Vagina (tissue), 2 donors: ENCODE measurements around the gene FAM181B. TPM values are rescaled to one million over a fixed set of nuclear protein-coding genes. Genes with fewer than 3 reads are reported as not detected.

Source experiments
- DNase-seq, 2 donors: peaks; one replicate each; pipeline ENCODE4 v3.0.0-alpha.2; 2017; ENCODE audit errors: extremely low spot score in 2 of 2
- H3K27ac ChIP-seq: fragments of 200-600 bp; sonication (generic); one replicate; pipeline ENCODE4 v1.5.1; 2019
- H3K27me3 ChIP-seq: fragments of 200-600 bp; sonication (generic); one replicate; pipeline ENCODE4 v1.5.1; 2019
- H3K36me3 ChIP-seq, 2 donors: fragments of 200-600 bp; sonication (generic); one replicate each; pipeline ENCODE4 v1.5.1; 2017 to 2019
- H3K4me1 ChIP-seq: fragments of 200-600 bp; sonication (generic); one replicate; pipeline ENCODE4 v1.5.1; 2019
- H3K4me3 ChIP-seq, 2 donors: fragments of 200-600 bp; sonication (generic); 1 replicate in 1 of 2; 2 replicates in 1 of 2; pipeline ENCODE4 v1.5.1; 2016 to 2019
- H3K9me3 ChIP-seq: fragments of 200-600 bp; sonication (generic); one replicate; pipeline ENCODE4 v1.5.1; 2019
- POLR2A ChIP-seq, 2 donors: fragments of 450-650 bp; IDR thresholded peaks; one replicate each; pipeline ENCODE4 v1.6.1; 2017; ENCODE audit warnings: antibody characterized with exemption in 2 of 2, mild to moderate bottlenecking in 2 of 2, moderate library complexity in 2 of 2
- POLR2AphosphoS5 ChIP-seq, 2 donors: sonication (generic); formaldehyde crosslinking; IDR thresholded peaks; one replicate each; pipeline ENCODE4 v1.9.0; 2017; ENCODE audit warnings: antibody characterized with exemption in 2 of 2, mild to moderate bottlenecking in 2 of 2, low read depth in 1 of 2; ENCODE audit not compliant: insufficient read depth in 1 of 2
- intact Hi-C: fragments of 100-400 bp; cut with DNase I; formaldehyde crosslinking; loops from one replicate; pipeline ENCODE4 v1.15.1; 2023
- total RNA-seq: library from RNA; depleted of rRNA; stranded (reverse); fragments of >200 nt; gene quantifications from one replicate; pipeline ENCODE4 v1.2.3, GENCODE V29; 2016
- TF ChIP-seq, protein P1 (sequence below), 3 experiments: fragments of 450-650 bp in 2 of 3; fragments of 200-600 bp in 1 of 3; sonication (generic) in 1 of 3; IDR thresholded peaks; one replicate each; pipeline ENCODE4 v1.5.1; 2017 to 2019; ENCODE audit warnings: antibody characterized with exemption in 3 of 3, mild to moderate bottlenecking in 2 of 3, moderate library complexity in 2 of 3

FAM181B gene, protein sequence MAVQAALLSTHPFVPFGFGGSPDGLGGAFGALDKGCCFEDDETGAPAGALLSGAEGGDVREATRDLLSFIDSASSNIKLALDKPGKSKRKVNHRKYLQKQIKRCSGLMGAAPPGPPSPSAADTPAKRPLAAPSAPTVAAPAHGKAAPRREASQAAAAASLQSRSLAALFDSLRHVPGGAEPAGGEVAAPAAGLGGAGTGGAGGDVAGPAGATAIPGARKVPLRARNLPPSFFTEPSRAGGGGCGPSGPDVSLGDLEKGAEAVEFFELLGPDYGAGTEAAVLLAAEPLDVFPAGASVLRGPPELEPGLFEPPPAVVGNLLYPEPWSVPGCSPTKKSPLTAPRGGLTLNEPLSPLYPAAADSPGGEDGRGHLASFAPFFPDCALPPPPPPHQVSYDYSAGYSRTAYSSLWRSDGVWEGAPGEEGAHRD
- total RNA-seq = 0.49 TPM

DNA sequence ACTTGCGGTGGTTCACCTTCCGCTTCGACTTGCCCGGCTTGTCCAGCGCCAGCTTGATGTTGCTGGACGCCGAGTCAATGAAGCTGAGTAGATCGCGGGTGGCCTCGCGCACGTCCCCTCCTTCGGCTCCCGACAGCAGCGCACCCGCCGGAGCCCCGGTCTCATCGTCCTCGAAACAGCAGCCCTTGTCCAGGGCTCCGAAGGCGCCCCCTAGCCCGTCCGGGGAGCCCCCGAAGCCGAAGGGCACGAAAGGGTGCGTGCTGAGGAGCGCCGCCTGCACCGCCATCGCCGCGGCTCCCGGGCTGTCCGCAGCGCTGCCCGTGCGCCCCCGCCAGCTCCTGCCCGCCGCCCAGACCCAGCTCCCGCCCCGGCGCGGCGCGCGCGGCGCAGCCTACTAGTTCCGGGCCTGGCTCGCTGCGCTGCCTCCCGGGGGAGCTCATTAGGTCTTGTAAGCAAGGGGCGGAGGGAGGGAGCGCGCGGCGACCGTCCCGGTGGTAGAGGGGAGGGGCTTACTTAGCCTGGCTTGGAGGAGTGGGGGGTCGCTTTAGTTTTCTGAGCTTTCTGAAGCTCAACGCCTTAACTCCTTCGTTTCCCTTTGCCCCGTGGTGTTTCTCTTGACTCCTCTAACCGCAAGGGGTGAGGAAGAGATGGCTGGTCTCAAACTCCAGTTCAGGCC is at the start of gene FAM181B:
TSS of gene FAM181B (minus strand) at position 421 of the 676 bp plus-strand sequence. CDS start at position 286, 135 bp downstream.
- intact Hi-C loops = no loop called here
- H3K4me3 ChIP-seq = peak within 1 kb of the TSS; percentile 59 to 79
- H3K9me3 ChIP-seq = no peaks in the 10 kb centered on the region
- no peaks in the 10 kb centered on the region for H3K36me3 ChIP-seq
- peak within 1 kb of the TSS; percentile 66 for H3K27ac ChIP-seq
- no peak for DNase-seq
- H3K4me1 ChIP-seq = peaks cover 7% of the 10 kb centered on the region
- H3K27me3 ChIP-seq = no peaks in the 10 kb centered on the region
- TF ChIP-seq POLR2AphosphoS5 (IDR thresholded peaks at IDR 0.05; ENCODE audit: insufficient read depth in 1 of 2, low read depth in 1 of 2) (peak in 1 of 2 donors; percentile 15), POLR2A (IDR thresholded peaks at IDR 0.05) (no peak)
- TF ChIP-seq, protein P1, sequence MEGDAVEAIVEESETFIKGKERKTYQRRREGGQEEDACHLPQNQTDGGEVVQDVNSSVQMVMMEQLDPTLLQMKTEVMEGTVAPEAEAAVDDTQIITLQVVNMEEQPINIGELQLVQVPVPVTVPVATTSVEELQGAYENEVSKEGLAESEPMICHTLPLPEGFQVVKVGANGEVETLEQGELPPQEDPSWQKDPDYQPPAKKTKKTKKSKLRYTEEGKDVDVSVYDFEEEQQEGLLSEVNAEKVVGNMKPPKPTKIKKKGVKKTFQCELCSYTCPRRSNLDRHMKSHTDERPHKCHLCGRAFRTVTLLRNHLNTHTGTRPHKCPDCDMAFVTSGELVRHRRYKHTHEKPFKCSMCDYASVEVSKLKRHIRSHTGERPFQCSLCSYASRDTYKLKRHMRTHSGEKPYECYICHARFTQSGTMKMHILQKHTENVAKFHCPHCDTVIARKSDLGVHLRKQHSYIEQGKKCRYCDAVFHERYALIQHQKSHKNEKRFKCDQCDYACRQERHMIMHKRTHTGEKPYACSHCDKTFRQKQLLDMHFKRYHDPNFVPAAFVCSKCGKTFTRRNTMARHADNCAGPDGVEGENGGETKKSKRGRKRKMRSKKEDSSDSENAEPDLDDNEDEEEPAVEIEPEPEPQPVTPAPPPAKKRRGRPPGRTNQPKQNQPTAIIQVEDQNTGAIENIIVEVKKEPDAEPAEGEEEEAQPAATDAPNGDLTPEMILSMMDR (IDR thresholded peaks at IDR 0.05) = no peak

DNA sequence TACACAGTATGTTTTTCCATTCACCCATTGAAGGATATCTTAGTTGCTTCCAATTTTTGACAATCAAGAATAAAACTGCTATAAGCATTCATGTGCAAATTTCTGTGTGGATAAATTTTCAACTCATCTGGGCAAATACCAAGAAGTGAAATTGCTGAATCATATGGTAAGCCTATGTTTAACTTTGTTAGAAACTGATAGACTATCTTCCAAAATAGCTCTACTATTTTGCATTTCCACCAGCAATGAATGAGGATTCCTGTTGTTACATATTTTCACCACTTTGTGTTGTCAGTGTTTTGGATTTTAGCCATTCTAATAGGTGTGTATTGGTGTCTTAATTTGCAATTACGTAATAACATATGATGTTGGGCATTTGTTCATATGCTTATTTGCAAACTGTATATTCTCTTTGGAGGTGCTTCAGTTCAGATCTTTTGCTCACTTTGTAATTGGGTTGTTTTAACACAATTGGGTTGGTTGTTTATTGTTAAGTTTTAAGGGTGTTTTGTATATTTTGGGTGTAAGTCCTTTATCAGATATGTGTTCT is 49.2 kb upstream of the FAM181B start:
- Histone ChIP-seq H3K9me3 (no peaks in the 10 kb centered on the region), H3K4me1 (no peaks in the 10 kb centered on the region), H3K27ac (no peak overlapping the region), H3K27me3 (no peaks in the 10 kb centered on the region), H3K4me3 (no peak overlapping the region), H3K36me3 (no peaks in the 10 kb centered on the region)
- DNase-seq = no peak
- TF ChIP-seq, protein P1 (IDR thresholded peaks at IDR 0.05) = no peak
- intact Hi-C loops = no loop called here

DNA sequence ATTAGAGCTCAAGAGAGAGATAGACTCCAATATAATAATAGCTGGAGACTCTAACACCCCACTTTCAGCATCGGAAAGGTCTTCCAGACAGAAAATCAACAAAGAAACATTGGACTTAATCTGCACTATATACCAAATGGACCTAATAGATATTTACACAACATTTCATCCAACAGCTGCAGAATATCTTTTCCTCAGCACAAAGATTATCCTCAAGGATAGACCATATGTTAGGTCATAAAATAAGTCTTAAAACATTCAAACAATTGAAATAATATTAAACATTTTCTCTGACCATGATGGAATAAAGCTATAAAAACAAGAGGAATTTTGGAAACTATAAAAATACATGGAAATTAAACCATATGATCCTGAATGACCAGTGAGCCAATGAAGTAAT is 45.1 kb upstream of the FAM181B start:
- H3K36me3 ChIP-seq = no peaks in the 10 kb centered on the region
- intact Hi-C loops = no loop called here
- H3K27ac ChIP-seq = no peak overlapping the region
- no peaks in the 10 kb centered on the region for H3K9me3 ChIP-seq
- DNase-seq = no peak
- H3K4me3 ChIP-seq = no peak overlapping the region
- no peaks in the 10 kb centered on the region for H3K27me3 ChIP-seq
- H3K4me1 ChIP-seq = no peaks in the 10 kb centered on the region
- TF ChIP-seq POLR2A (IDR thresholded peaks at IDR 0.05) = no peak
- no peak for TF ChIP-seq POLR2AphosphoS5 (IDR thresholded peaks at IDR 0.05; ENCODE audit: insufficient read depth in 1 of 2, low read depth in 1 of 2)
- TF ChIP-seq, protein P1 (IDR thresholded peaks at IDR 0.05) = no peak

DNA sequence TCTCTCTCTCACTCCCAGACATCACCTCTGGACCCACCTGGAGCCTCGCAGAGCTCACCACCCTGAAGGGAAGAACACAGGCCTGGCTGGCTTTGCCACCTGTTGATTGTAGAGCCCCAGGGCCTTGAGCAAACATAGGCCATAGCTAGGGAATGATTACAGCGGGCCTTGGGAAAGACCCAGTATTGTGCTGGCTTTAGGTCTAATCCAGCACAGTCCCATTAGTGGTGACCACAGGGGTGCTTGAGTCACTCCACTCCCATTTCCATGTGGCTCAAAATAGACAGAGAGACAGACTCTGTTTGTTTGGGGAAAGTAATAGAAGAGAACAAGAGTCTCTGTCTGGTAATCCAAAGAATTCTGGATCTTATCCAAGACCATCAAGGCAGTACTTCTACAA is 42.7 kb upstream of the FAM181B start:
- TF ChIP-seq POLR2A (IDR thresholded peaks at IDR 0.05) (no peak), POLR2AphosphoS5 (IDR thresholded peaks at IDR 0.05; ENCODE audit: insufficient read depth in 1 of 2, low read depth in 1 of 2) (no peak)
- TF ChIP-seq, protein P1 (IDR thresholded peaks at IDR 0.05) = no peak
- Histone ChIP-seq H3K27ac (no peak overlapping the region), H3K4me1 (no peaks in the 10 kb centered on the region), H3K4me3 (no peak overlapping the region), H3K36me3 (no peaks in the 10 kb centered on the region), H3K27me3 (no peaks in the 10 kb centered on the region), H3K9me3 (no peaks in the 10 kb centered on the region)
- no peak for DNase-seq
- intact Hi-C loops = no loop called here
